ENCODE data around the gene CDH13. TPM values are rescaled to one million over a fixed set of nuclear protein-coding genes. Genes with fewer than 3 reads are reported as not detected.

CDH13 gene
- total and polyA plus RNA-seq, 9 donors: 1.9 to 34.2 (median 4.8) TPM

- Histone ChIP-seq H3K27ac (no peak overlapping the region), H3K36me3 (no peaks in the 10 kb centered on the region), H3K27me3 (no peaks in the 10 kb centered on the region), H3K4me1 (ENCODE audit: insufficient read depth) (peaks cover under 1% of the 10 kb centered on the region), H3K4me3 (no peak overlapping the region), H3K9me3 (no peaks in the 10 kb centered on the region)
- no peak for TF ChIP-seq EP300 (IDR thresholded peaks at IDR 0.05)
- TF ChIP-seq CTCF (IDR thresholded peaks at IDR 0.05): no peak
- no peak for TF ChIP-seq POLR2A (IDR thresholded peaks at IDR 0.05)
- DNase-seq: no peak
- whole genome bisulfite sequencing, 3 donors: 59 to 74% (median 70%) methylated on average over 8 of the region's 8 CpGs
- intact Hi-C loops (cut with DNase I): no loop called here
Measured at GRCh38 chr16:83819361-83819760, 1192.6 kb downstream of the CDH13 start.

- H3K27ac ChIP-seq: no peak overlapping the region
- peak; percentile 77 to 93 (median 89) for TF ChIP-seq CTCF (IDR thresholded peaks at IDR 0.05)
- TF ChIP-seq POLR2A (IDR thresholded peaks at IDR 0.05): no peak
- TF ChIP-seq EP300 (IDR thresholded peaks at IDR 0.05): no peak
- peak; percentile 76 to 93 (median 89) for DNase-seq
- no peaks in the 10 kb centered on the region for H3K36me3 ChIP-seq
- no peaks in the 10 kb centered on the region for H3K27me3 ChIP-seq
- H3K4me3 ChIP-seq: no peak overlapping the region
- H3K4me1 ChIP-seq (ENCODE audit: insufficient read depth): no peaks in the 10 kb centered on the region
- intact Hi-C loops (cut with DNase I): loop anchor here (5.0 to 10.0 kb wide), 4 partner anchors 51 to 238 kb away; no protein-coding TSS in a partner anchor
- no peaks in the 10 kb centered on the region for H3K9me3 ChIP-seq
- WGBS, 3 donors: 16 to 29% (median 16%) methylated on average over 21 of the region's 21 CpGs
Measured at GRCh38 chr16:83826146-83826913, 1199.6 kb downstream of the CDH13 start.

- intact Hi-C loops (cut with DNase I): no loop called here
- WGBS, 3 donors: 86 to 90% (median 88%) methylated on average over 29 to 33 of the region's 33 CpGs
- no peaks in the 10 kb centered on the region for H3K36me3 ChIP-seq
- H3K27ac ChIP-seq: no peak overlapping the region
- H3K9me3 ChIP-seq: no peaks in the 10 kb centered on the region
- H3K27me3 ChIP-seq: no peaks in the 10 kb centered on the region
- H3K4me3 ChIP-seq: no peak overlapping the region
- H3K4me1 ChIP-seq (ENCODE audit: insufficient read depth): no peaks in the 10 kb centered on the region
- TF ChIP-seq POLR2A (IDR thresholded peaks at IDR 0.05) (no peak), EP300 (IDR thresholded peaks at IDR 0.05) (no peak), CTCF (IDR thresholded peaks at IDR 0.05) (no peak)
- DNase-seq: no peak
Measured at GRCh38 chr16:83830091-83830768, 1203.5 kb downstream of the CDH13 start.

- Histone ChIP-seq H3K27ac (no peak overlapping the region), H3K36me3 (no peaks in the 10 kb centered on the region), H3K4me3 (no peak overlapping the region), H3K27me3 (no peaks in the 10 kb centered on the region), H3K9me3 (no peaks in the 10 kb centered on the region), H3K4me1 (ENCODE audit: insufficient read depth) (no peaks in the 10 kb centered on the region)
- intact Hi-C loops (cut with DNase I): no loop called here
- DNase-seq: no peak
- 41 to 69% (median 43%) methylated on average over 13 of the region's 13 CpGs for WGBS, 3 donors
- TF ChIP-seq CTCF (IDR thresholded peaks at IDR 0.05) (no peak), EP300 (IDR thresholded peaks at IDR 0.05) (no peak), POLR2A (IDR thresholded peaks at IDR 0.05) (no peak)
Measured at GRCh38 chr16:83830769-83831455, 1204.1 kb downstream of the CDH13 start.
